ENCODE results near the gene PDS5A.
"Not testable (repeated sequence)": the region's sequence is repeated elsewhere in the genome, so short reads cannot be mapped to it uniquely, and the experiment has no call there.

PDS5A gene

DNA sequence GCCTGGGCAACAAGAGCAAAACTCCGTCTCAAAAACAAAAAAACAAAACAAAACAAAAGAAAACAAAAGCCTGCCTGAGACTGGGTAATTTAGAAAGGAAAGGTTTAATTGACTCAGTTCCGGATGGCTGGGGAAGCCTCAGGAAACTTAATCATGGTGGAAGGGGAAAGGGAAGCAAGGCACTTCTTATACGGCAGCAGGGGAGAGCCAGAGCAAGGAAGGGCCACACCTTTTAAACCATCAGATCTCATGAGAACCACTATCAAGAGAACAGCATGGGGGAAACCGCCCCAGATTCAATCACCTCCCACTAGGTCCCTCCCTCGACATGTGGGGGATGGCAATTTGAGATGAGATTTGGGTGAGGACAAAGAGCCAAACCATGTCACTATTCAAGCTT lies 157.5 kb downstream of the PDS5A start:
- Histone ChIP-seq H2BK5ac (ENCODE audit: low read length) (no peak overlapping the region), H3K36me3 (replicated peaks in 1 of 2; ENCODE audit: control insufficient read depth in 2 of 2, insufficient read depth in 2 of 2, low read length in 2 of 2) (peaks cover 3 to 39% of the 10 kb centered on the region in 2 donors), H2BK12ac (ENCODE audit: low read length) (no peak overlapping the region), H2BK120ac (ENCODE audit: low read depth, low read length) (no peak overlapping the region), H3K9ac (ENCODE audit: low read depth, low read length, poor library complexity) (no peak overlapping the region), H3K23ac (ENCODE audit: low read depth, low read length, poor library complexity) (no peak overlapping the region), H2AK5ac (ENCODE audit: low read depth, low read length) (no peak overlapping the region), H3K4me3 (ENCODE audit: low read length in 2 of 2) (no peak overlapping the region), H3K14ac (ENCODE audit: low read length) (no peak overlapping the region), H3K18ac (ENCODE audit: low read length) (no peak overlapping the region), H3K9me3 (replicated peaks in 1 of 2; ENCODE audit: control insufficient read depth in 2 of 2, insufficient read depth in 1 of 2, low read depth in 1 of 2, low read length in 2 of 2) (no peaks in the 10 kb centered on the region), H4K8ac (ENCODE audit: low read depth, low read length) (no peak overlapping the region), H3K79me1 (ENCODE audit: low read depth, low read length) (no peaks in the 10 kb centered on the region), H3K27ac (replicated peaks; ENCODE audit: low read length) (no peak overlapping the region), H3K4me2 (ENCODE audit: insufficient read depth, low read length, poor library complexity, severe bottlenecking) (no peak overlapping the region), H3K27me3 (ENCODE audit: control insufficient read depth in 3 of 3, insufficient read depth in 3 of 3, low read depth in 1 of 3, low read length in 3 of 3) (no peaks in the 10 kb centered on the region), H3K4me1 (ENCODE audit: control insufficient read depth in 2 of 2, insufficient read depth in 1 of 2, low read depth in 1 of 2, low read length in 2 of 2) (peaks cover 0 to 6% of the 10 kb centered on the region in 2 donors), H2AFZ (ENCODE audit: low read length) (no peak overlapping the region), H4K91ac (ENCODE audit: low read depth, low read length, poor library complexity) (no peak overlapping the region), H2BK15ac (ENCODE audit: low read length) (no peak overlapping the region), H3K4ac (ENCODE audit: low read length) (no peak overlapping the region)
- no CpG with 5 or more reads among the region's 5 CpGs for WGBS, 2 donors (ENCODE audit: extremely low coverage in 2 of 2, insufficient read length in 2 of 2, insufficient replicate concordance in 1 of 2)
- DNase-seq (ENCODE audit: low spot score): no peak

GRCh38 chr4:39818646-39819045 lies 159.1 kb downstream of the PDS5A start:
- H3K9ac ChIP-seq (ENCODE audit: low read depth, low read length, poor library complexity): no peak overlapping the region
- peaks cover 0 to 7% of the 10 kb centered on the region in 2 donors for H3K9me3 ChIP-seq (replicated peaks in 1 of 2; ENCODE audit: control insufficient read depth in 2 of 2, insufficient read depth in 1 of 2, low read depth in 1 of 2, low read length in 2 of 2)
- no peak overlapping the region for H3K23ac ChIP-seq (ENCODE audit: low read depth, low read length, poor library complexity)
- no peak overlapping the region for H3K4ac ChIP-seq (ENCODE audit: low read length)
- no peak overlapping the region for H3K27ac ChIP-seq (replicated peaks; ENCODE audit: low read length)
- peaks cover 0 to 9% of the 10 kb centered on the region in 2 donors for H3K4me1 ChIP-seq (ENCODE audit: control insufficient read depth in 2 of 2, insufficient read depth in 1 of 2, low read depth in 1 of 2, low read length in 2 of 2)
- H3K79me1 ChIP-seq (ENCODE audit: low read depth, low read length): peaks cover 3% of the 10 kb centered on the region
- no peak overlapping the region for H2AFZ ChIP-seq (ENCODE audit: low read length)
- no peak overlapping the region for H4K91ac ChIP-seq (ENCODE audit: low read depth, low read length, poor library complexity)
- H2BK120ac ChIP-seq (ENCODE audit: low read depth, low read length): no peak overlapping the region
- no peak overlapping the region for H3K18ac ChIP-seq (ENCODE audit: low read length)
- H3K4me3 ChIP-seq (ENCODE audit: low read length in 2 of 2): no peak overlapping the region
- no CpG with 5 or more reads among the region's 5 CpGs for WGBS, 2 donors (ENCODE audit: extremely low coverage in 2 of 2, insufficient read length in 2 of 2, insufficient replicate concordance in 1 of 2)
- DNase-seq (ENCODE audit: low spot score): no peak
- no peak overlapping the region for H3K4me2 ChIP-seq (ENCODE audit: insufficient read depth, low read length, poor library complexity, severe bottlenecking)
- no peak overlapping the region for H2AK5ac ChIP-seq (ENCODE audit: low read depth, low read length)
- H4K8ac ChIP-seq (ENCODE audit: low read depth, low read length): no peak overlapping the region
- H2BK5ac ChIP-seq (ENCODE audit: low read length): no peak overlapping the region
- no peak overlapping the region for H3K14ac ChIP-seq (ENCODE audit: low read length)
- H3K27me3 ChIP-seq (ENCODE audit: control insufficient read depth in 3 of 3, insufficient read depth in 3 of 3, low read depth in 1 of 3, low read length in 3 of 3): no peaks in the 10 kb centered on the region
- no peak overlapping the region for H2BK15ac ChIP-seq (ENCODE audit: low read length)
- H3K36me3 ChIP-seq (replicated peaks in 1 of 2; ENCODE audit: control insufficient read depth in 2 of 2, insufficient read depth in 2 of 2, low read length in 2 of 2): peaks cover 2 to 23% of the 10 kb centered on the region in 2 donors
- H2BK12ac ChIP-seq (ENCODE audit: low read length): no peak overlapping the region

- Histone ChIP-seq H2AK5ac (ENCODE audit: low read depth, low read length) (no peak overlapping the region), H3K4me1 (ENCODE audit: control insufficient read depth in 2 of 2, insufficient read depth in 1 of 2, low read depth in 1 of 2, low read length in 2 of 2) (peaks cover 0 to 4% of the 10 kb centered on the region in 2 donors), H3K14ac (ENCODE audit: low read length) (peak overlapping the region; percentile 56), H2AFZ (ENCODE audit: low read length) (no peak overlapping the region), H3K4me2 (ENCODE audit: insufficient read depth, low read length, poor library complexity, severe bottlenecking) (no peak overlapping the region), H3K4me3 (ENCODE audit: low read length in 2 of 2) (peak overlapping the region in 1 of 2 donors; percentile 71), H2BK12ac (ENCODE audit: low read length) (peak overlapping the region; percentile 58), H3K18ac (ENCODE audit: low read length) (peak overlapping the region; percentile 64), H3K27ac (replicated peaks; ENCODE audit: low read length) (no peak overlapping the region), H3K9ac (ENCODE audit: low read depth, low read length, poor library complexity) (no peak overlapping the region), H2BK120ac (ENCODE audit: low read depth, low read length) (no peak overlapping the region), H3K9me3 (replicated peaks in 1 of 2; ENCODE audit: control insufficient read depth in 2 of 2, insufficient read depth in 1 of 2, low read depth in 1 of 2, low read length in 2 of 2) (peaks cover 0 to 7% of the 10 kb centered on the region in 2 donors), H3K36me3 (replicated peaks in 1 of 2; ENCODE audit: control insufficient read depth in 2 of 2, insufficient read depth in 2 of 2, low read length in 2 of 2) (no peaks in the 10 kb centered on the region), H3K79me1 (ENCODE audit: low read depth, low read length) (peaks cover 3% of the 10 kb centered on the region), H2BK15ac (ENCODE audit: low read length) (no peak overlapping the region), H3K27me3 (ENCODE audit: control insufficient read depth in 3 of 3, insufficient read depth in 3 of 3, low read depth in 1 of 3, low read length in 3 of 3) (no peaks in the 10 kb centered on the region), H2BK5ac (ENCODE audit: low read length) (no peak overlapping the region), H3K23ac (ENCODE audit: low read depth, low read length, poor library complexity) (no peak overlapping the region), H3K4ac (ENCODE audit: low read length) (no peak overlapping the region), H4K91ac (ENCODE audit: low read depth, low read length, poor library complexity) (peak overlapping the region; percentile 72), H4K8ac (ENCODE audit: low read depth, low read length) (peak overlapping the region; percentile 0)
- no peak for DNase-seq (ENCODE audit: low spot score)
- 100% methylated on average over 1 of the region's 7 CpGs; no CpG with 5 or more reads in 1 of the 2 donors for WGBS, 2 donors (ENCODE audit: extremely low coverage in 2 of 2, insufficient read length in 2 of 2, insufficient replicate concordance in 1 of 2)
These were observed 163.1 kb downstream of the PDS5A start for GRCh38 chr4:39814403-39815185.

GRCh38 chr4:39813761-39814160 lies 163.9 kb downstream of the PDS5A start:
- not testable (repeated sequence) for H2BK12ac ChIP-seq (ENCODE audit: low read length); H3K9me3 ChIP-seq (replicated peaks in 1 of 2; ENCODE audit: control insufficient read depth in 2 of 2, insufficient read depth in 1 of 2, low read depth in 1 of 2, low read length in 2 of 2); H2BK120ac ChIP-seq (ENCODE audit: low read depth, low read length); H2BK5ac ChIP-seq (ENCODE audit: low read length); H2BK15ac ChIP-seq (ENCODE audit: low read length); H2AK5ac ChIP-seq (ENCODE audit: low read depth, low read length); H3K36me3 ChIP-seq (replicated peaks in 1 of 2; ENCODE audit: control insufficient read depth in 2 of 2, insufficient read depth in 2 of 2, low read length in 2 of 2); H3K4me3 ChIP-seq (ENCODE audit: low read length in 2 of 2); H3K18ac ChIP-seq (ENCODE audit: low read length); DNase-seq (ENCODE audit: low spot score); H4K8ac ChIP-seq (ENCODE audit: low read depth, low read length); H3K14ac ChIP-seq (ENCODE audit: low read length); H3K9ac ChIP-seq (ENCODE audit: low read depth, low read length, poor library complexity); H3K4me2 ChIP-seq (ENCODE audit: insufficient read depth, low read length, poor library complexity, severe bottlenecking); H3K4ac ChIP-seq (ENCODE audit: low read length); H3K27ac ChIP-seq (replicated peaks; ENCODE audit: low read length); H2AFZ ChIP-seq (ENCODE audit: low read length); H3K27me3 ChIP-seq (ENCODE audit: control insufficient read depth in 3 of 3, insufficient read depth in 3 of 3, low read depth in 1 of 3, low read length in 3 of 3); H3K4me1 ChIP-seq (ENCODE audit: control insufficient read depth in 2 of 2, insufficient read depth in 1 of 2, low read depth in 1 of 2, low read length in 2 of 2); H3K79me1 ChIP-seq (ENCODE audit: low read depth, low read length); H4K91ac ChIP-seq (ENCODE audit: low read depth, low read length, poor library complexity); H3K23ac ChIP-seq (ENCODE audit: low read depth, low read length, poor library complexity)
- 100% methylated on average over 1 of the region's 2 CpGs; no CpG with 5 or more reads in 1 of the 2 donors for WGBS, 2 donors (ENCODE audit: extremely low coverage in 2 of 2, insufficient read length in 2 of 2, insufficient replicate concordance in 1 of 2)
